Stimulated activated CD8-positive, alpha-beta memory T cell treated with anti-CD3 and anti-CD28 coated beads, Interleukin-12 subunit alpha, Interleukin-12 subunit beta, amount 100 ng/mL, for 4 hours (primary cell): ENCODE data around the gene KNOP1.
"Not testable (repeated sequence)": the region's sequence is repeated elsewhere in the genome, so short reads cannot be mapped to it uniquely, and the experiment has no call there.

ENCODE experiments used
- DNase-seq: peaks from one replicate; pipeline ENCODE4 v3.0.0-alpha.2; 2020; ENCODE audit warnings: low read depth

KNOP1 gene

DNA sequence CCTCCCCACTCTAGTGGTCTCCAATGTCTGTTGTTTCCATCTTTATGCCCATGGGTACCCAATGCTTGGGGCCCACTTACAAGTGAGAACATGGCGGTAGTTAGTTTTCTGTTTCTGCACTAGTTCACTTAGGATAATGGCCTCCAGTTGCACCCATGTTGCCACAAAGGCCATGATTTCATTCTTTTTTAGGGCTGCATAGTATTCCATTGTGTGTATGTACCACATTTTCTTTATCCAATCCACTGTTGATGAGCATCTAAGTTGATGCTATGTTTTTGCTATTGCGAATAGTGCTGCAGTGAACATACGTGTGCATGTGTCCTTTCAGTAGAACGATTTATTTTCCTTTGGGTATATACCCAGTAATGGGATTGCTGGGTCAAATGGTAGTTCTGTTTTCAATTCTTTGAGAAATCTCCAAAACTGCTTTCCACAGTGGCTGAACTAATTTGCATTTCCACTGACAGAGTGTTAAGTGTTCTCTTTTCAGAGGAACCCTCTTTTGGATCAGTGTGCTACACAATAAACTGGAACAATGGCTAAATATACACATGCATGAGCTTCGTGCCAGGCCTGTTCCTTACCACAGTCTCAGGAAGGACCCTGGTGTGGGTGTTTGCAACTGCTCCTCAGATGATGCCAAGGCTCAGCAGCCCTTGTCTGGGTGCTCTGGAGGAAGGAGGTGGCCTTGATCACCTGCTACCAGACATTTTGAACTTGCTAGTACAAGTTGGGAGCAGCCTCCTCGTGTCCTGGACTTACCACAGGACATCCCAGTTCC, 34.4 kb downstream of the KNOP1 start:
- no peak for DNase-seq

GRCh38 chr16:19681637-19682036, 36.4 kb downstream of the KNOP1 start:
- DNase-seq: no peak

- no peak for DNase-seq
Observed at GRCh38 chr16:19680881-19681340, 37.1 kb downstream of the KNOP1 start.

- not testable (repeated sequence) for DNase-seq
Observed at GRCh38 chr16:19679281-19679680, 38.7 kb downstream of the KNOP1 start.

DNA sequence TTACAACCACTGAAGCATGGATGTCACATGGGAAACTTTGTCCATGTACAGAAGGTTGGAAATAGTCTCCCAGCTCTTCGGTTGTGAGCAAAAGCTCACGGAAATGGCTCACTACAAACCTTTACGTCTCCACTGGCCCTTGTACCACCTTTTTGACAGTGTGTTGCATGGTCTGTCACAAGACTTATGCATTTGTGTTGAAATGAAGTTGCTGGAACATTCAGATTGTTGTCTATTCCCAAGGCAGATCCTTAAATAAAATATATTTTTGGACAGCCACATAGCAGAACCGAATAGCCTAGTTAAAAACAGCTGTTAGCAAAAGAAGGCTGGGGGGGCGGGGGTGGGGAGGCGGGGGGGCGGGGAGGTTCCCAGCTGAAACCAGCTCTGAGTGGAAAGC, 39.2 kb downstream of the KNOP1 start:
- no peak for DNase-seq

GRCh38 chr16:19677402-19677801, 40.6 kb downstream of the KNOP1 start:
- no peak for DNase-seq

DNA sequence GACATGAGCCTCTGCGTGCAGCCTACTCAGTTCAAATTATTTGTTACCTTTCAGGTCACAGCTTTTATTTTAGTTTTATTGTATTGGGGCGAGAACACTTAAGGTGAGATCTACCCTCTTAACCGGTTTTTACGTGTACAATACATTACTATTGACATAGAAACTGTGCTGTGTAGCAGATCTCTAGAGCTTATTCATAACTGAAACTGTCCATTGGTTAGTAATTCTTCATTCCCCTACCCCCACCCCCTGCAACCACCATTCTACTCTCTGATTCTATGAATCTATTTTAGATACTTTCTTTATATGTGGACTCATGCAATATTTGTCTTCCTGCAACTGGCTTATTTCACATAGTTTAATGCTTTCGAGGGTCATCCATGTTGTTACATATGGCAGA, 43.5 kb downstream of the KNOP1 start:
- DNase-seq: no peak

- no peak for DNase-seq
Observed at GRCh38 chr16:19672378-19672777, 45.6 kb downstream of the KNOP1 start.

DNA sequence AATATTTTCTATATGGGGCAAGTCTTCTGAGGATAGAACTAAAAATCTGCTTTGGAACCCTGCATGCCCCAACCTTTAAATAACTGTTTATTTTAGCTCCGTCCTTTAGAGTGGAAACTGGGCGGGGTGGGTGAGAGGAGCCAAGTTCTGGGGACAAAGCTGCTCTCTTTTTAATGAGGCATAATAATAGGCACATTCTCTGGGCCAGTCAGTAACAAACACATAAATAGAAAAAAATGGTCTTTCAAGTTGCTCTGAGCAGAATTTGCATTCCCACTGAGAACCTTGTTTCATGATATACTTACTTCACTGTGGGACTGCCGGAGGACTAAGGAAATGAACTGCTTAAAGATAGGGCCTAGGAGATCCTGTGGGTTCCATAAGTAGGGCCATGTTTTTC, 51.5 kb downstream of the KNOP1 start:
- DNase-seq: no peak

DNA sequence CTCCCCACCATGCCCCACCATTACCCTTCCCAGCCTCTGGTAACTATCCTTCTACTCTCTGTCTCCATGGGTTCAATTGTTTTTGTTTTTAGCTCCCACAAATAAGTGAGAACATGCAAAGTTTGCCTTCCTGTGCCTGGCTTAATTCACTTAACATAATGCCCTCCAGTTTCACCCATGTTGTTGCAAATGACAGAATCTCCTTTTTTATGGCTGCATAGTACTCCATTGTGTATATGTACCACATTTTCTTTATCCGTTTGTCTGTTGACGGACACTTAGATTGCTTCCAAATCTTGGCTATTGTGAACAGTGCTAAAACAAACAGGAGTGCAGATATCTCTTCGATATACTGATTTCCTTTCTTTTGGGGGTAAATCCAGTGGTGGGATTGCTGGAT, 52.7 kb downstream of the KNOP1 start:
- not testable (repeated sequence) for DNase-seq

DNA sequence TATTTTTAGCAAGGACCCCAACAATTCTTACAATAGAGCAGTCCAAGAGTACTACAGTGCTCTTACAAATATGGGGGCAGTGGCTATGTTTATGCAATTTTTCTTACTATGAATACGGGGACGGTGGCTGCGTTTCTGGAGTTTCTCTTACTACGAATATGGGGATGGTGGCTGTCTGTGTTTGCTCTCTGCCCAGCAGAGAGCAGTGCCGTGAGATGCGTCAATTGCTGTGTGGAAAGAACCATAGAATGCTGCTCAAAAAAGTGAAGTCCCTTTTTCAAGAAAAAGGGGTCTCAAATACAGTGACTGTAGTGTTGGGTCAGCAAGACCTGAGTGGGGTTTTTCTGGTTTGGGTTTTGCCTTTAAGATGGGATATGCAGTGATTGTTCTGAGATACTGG, 53.9 kb downstream of the KNOP1 start:
- no peak for DNase-seq

- no peak for DNase-seq
Observed at GRCh38 chr16:19662351-19662750, 55.7 kb downstream of the KNOP1 start.

DNA sequence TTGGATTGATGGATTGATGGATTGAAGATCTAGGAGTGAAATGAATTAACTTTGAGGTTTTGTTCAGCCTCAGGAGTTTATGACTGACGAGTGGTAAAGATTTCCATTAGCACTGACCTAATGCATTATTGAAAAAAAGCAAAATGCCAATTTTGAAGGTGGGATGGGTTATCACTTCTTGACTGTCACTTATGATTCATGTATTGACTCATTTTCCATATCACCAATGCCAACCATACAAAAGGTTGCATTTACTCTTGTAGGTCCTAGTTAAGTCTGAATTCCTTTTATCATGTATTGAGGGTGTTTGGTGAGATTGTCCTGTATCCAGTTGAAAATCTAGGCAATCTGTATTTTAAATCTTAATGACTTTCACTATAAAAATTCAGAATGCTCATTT, 57.6 kb downstream of the KNOP1 start:
- DNase-seq: no peak

DNA sequence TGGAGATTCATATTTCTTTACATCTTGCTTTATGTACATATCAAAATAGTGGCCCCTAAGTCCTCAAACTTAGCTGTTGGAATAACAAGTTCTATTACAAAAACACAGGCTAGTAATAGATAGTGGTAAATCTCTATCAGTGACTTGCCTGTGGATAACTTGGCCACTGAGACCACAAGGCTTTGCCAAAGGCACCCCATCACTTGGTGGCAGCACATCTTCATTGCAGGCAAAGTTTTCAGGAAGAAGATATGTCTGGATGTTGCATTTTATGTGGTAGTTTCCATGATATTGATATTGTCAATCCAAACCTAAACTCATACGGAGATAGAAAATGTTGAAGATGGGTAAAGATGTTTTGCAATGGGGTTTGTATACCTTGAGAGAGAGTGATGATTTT, 58.5 kb downstream of the KNOP1 start:
- no peak for DNase-seq

DNA sequence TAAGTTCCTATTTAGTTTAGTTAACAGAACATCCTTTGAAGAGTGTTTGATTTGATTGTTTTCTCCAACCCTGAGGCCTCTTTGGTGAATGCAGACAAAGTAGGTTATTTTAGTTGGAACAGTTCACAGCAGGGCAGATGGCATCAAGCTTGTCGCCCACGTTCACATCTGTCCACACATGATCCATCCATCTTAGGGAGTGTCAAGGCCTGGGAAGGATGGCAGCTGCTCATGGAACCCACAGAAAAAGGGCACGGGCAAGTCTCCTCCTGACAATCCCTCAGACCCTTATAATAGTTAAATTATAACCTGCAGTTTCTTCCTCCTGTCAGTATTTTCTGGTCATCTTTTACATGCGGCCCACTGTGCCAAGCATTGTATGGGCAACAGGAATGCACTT, 60.2 kb downstream of the KNOP1 start:
- DNase-seq: no peak

- no peak for DNase-seq
Observed at GRCh38 chr16:19655242-19655777, 62.7 kb downstream of the KNOP1 start.

DNA sequence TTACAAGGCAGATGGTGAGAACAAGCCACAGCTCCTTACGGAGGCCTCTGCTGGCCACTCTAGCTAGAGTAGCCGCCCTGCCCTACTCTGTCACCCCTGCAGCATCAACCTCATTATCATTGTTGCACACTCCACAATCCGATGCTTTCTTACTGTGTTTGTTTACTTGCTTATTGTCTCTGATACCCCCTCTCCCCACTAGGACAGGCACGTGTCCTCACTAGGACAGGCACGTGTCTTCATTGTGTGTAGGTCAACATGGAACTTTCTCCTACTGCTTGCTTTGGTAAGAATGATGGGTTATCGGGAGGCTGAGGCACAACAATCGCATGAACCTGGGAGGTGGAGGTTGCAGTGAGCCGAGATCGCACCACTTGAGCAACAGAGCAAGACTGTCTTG, 63.9 kb downstream of the KNOP1 start:
- DNase-seq: no peak
